GM18511 (cell line): ENCODE results near the gene MYH9.

Source experiments
- ATAC-seq: cut with Tn5 transposase; IDR thresholded peaks from one replicate; pipeline ENCODE4 v1.9.1; 2021; ENCODE audit warnings: mild to moderate bottlenecking, moderate library complexity; ENCODE audit not compliant: unreplicated experiment

MYH9 gene

DNA sequence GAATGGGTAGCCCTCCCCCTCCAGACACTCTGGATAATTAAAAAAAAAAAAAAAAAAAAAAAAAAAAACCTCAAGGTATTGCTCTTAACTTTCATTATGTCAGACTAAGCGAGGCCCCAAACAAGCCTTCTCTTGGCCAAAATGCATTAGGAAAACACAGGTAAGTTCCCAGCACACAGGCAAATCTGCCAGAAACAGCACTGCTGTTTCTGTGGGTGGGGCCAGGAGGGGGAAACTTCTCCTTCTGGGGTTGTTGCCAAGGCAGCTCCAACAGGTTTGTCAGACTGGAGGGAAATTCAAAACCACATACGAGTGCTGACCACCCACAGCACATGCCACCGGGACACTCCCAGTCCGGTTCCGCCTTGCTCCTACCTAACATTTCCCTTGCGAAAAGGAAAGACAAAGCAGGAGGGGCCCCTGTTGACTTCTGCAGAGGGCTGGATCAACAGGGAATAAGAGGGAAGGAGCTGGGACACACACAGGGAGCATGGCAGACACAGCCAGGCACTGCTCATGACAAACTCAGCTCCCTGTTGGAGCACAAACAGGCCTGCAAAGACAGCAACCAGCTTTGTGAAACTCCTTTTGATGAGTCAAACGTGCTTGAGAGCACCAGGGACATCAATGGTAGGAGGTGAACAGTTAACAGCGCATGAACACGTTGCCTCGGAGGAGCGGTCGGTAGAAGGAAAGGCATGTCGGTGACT is 55.0 kb downstream of the MYH9 start:
- ATAC-seq: no peak

DNA sequence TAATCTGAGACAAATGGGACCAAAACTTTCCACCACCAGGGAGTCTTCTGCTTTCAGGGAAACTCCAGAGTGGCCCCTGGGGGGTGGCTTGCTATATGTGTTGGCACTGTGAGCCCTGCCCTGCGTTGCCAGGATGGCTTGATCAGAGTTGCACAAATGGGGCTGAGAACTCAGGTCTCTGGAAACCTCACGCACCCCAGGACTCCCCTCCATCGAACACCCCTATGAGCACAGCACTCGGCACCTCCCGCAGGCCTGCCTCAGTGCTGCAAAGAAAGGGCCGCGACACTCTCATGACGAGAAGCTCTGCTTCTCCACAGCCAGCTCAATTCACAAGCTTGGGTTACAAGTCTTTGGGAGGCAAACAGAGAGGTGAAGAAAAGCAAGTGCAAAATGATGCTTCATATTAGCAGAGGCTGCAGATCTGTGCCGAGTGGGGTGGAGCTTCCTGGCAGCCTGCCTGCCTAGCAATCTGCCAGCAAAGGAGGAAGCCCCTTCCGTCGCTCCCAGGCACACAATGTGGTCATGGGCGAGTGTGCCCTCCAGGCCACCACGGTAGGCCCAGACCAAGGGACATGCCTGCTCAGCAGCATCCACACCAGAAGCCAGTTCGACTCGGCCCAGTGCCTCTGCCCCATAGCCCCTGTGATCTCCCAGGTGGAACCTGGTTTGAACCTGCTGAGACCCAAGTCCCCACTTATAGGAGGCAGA is 55.7 kb downstream of the MYH9 start:
- ATAC-seq: no peak

DNA sequence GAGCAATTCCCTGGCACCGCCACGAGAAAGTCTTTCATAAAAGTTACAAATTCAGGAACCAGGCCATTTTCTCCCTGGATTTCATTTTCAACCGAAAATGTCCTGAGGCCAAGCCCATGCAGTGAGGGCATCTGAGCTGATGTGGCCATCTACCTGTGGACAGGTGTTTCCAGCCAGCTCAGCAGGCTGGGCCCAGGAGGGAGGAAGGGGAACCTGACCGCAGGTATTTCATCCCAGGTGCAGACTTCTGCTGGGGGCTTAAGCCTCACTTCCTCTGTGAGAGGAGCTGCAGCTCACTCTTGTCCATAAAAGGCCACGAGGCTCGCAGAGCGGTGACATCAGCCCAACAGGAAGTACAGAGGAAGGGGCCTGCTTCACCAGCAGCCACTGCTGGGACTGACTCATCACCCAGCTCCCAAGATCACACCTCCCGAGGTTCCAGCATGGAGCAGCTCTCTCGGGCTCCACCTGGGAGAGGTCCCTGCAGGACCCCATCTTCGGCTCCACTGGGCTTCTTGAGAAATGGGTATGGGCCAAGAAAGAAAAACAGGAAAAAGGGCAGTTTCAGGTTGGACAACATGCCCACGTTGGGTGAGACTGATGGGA is 56.4 kb downstream of the MYH9 start:
- peak; percentile 60 for ATAC-seq

DNA sequence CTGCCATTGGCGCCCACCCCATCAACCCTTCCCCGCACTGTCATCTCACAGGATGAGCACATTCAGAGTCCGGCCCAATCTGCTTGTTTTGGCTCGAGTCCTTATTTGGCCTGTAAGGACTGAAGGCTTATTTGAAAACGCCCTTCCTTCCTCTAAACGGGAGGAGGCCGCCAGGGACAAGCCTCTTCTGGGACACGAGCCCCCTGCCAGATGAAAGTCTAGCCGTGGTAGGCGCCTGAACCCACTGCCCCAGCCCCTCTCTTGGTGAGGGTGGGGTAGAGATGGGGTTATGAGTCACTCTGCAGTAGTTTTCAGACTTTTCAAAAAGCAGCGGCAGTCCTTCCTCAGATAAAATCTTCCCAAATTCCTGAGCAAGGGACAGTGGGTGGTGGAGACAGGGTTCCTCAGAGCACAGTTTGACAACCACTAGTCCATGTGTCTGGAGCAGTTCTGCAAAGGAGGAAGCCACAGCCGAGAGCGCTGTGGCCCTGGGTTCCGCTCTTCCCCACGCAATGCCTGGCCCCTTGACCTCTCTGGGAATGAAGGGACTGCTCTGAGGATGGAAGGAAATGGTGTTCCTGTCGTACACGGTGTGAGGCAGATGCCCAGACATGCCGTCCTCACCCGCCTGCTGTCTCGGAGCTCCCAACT is 57.0 kb downstream of the MYH9 start:
- ATAC-seq: no peak

DNA sequence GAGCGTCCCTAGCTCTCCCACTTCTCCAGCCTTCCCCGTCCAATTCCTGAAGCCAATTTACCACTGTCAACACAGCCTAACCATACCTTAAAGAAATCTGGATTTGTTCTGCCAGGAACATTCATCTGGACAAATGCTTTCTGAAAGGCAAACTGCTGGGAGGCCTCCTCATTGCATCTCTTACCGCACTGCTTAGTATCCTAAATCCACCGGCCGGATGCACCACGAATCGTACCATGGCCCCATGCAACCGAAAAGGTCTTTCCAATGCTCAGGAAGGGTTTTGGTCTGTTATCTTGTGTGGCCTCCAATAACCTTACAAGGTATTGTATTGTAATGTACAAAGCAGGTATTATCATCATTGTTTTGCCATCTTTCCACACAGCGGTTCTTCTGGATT is 57.6 kb downstream of the MYH9 start:
- no peak for ATAC-seq

DNA sequence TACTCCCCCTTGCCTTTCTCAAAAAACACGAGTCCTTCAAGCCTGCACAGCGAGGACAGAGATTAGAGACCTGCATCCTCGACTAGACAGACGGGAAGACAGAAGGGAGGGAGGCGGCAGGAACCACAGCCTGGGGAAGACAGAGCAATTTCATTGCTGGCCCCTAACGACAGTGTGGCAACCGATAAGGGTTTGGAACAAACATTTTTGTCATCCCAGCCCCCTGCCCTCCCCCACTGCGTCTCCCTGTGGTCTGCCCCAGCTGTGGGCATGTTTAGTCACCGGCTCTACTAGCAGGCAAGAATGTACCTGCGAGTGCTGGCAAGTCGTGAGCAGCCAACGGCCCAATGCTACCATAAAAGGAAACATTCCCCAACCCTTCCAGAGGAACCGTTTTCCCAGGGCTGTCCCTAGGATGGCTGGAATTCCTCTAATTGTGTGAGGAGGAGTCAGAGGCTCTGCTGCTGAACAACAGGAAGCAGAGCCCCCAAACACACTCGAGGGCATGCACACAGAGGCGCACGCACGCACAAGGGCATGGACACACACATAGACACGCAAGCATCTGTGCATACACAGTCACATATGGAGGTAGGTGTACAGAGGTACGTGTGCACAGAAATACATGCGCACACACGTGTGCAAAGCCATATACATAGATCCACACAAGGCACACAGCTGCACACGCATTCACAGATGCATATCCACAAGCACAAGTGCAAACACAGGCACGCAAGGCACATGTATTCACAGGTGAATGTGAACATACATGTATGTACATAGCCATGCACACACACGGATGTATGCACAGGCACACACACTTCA is 58.3 kb downstream of the MYH9 start:
- no peak for ATAC-seq

DNA sequence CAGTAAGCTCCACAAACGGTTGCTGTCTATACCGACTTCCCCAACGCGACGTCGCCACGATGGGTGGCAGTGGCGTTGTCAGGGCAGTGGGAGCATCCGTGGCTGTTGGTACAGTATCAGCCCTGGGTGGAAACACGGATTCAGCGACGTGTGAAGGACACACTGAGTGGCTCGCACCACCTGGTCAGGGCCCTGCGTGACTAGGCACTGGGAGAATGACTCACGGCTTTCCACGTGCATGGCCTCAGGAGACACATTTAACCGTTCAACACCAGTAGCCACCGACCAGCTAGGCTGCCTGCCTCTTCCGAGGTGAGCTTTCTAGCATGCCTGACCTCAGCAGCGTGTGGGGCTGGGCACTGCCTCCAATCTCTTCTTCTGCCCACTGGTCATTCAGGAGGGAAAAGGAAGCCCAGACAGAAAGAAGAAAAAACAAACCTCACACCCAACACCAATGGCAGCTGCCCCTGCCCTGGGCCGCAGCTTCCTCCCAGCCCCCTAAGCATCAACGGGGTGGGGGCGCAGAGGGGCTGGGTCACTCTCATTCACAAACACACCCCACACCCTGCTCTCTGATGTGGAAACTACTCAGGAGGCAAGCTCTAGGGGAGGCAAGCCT is 59.0 kb downstream of the MYH9 start:
- ATAC-seq: peak; percentile 53

DNA sequence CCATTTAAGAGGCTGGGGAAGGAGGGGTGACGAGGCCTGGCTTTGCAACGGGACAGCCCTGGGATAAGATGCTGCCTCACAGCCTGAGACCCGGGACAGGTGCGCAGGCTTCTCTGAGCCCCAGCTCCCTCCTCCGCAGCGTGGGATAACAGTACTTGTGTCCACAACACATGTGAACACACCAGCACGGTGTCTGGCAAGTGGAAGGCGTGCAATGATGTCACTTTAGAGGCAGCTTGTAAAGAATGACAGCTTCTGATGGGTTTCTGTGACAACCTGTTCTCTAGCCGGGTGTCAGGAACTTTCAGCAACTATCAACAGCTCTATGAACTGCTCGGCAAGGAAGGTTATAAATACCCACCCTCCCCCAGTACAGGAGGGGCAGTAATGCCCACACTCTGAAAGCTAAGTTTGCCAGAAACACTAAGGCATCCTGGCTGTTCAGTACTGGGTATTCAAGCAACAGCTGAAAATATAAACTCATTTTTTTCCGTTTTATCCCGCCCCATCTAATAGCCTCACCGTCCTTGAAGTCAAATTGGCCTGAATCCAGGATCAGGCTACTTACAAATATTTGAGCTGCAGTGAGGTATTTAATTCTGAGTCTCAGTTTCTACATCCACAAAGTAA is 59.7 kb downstream of the MYH9 start:
- no peak for ATAC-seq

DNA sequence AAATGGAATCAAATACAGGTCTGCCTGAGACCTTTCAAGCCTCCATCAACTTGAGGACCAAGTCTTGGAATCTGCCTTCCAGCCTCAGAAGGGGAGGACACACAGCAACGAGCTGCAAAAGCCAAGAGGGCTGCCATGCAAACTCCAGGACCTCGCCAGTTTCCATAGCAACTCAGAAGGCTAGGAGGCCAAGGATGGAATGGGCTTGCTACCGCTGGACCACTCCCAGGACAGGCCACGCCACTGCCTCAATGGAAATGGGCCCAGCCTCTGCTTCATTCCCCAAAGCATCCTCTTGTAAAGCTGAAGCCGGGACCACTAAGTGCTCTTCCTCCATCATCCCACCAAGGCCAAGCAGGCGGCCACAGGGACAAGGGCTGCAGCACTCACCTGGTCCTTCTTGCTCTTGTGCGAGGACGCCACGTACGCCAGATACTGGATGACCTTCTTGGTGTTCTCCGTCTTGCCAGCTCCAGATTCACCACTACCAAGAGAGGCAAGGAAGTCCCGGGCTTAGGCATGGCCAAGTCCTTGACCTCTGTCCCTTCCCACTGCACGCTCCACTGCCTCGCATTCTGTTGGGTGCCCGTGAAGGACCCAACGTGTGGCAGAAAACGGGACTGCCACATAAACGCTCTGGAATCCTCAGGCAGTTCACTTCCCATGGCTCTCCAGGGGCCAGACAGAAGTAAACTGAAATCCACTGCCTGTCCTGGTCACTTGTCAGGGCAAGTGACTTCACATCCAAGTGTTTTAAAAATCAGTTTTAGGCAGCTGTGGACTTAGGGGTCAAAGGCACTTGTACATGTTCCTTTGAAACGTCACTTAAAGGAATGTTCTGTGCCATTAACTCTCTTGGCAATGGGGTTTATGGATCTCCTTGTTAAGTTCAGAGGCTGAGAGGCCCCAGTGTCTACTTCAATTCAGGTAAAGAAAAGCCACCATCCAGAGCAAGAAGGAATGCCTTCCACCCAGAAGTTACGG is 61.3 kb downstream of the MYH9 start:
- ATAC-seq: no peak

DNA sequence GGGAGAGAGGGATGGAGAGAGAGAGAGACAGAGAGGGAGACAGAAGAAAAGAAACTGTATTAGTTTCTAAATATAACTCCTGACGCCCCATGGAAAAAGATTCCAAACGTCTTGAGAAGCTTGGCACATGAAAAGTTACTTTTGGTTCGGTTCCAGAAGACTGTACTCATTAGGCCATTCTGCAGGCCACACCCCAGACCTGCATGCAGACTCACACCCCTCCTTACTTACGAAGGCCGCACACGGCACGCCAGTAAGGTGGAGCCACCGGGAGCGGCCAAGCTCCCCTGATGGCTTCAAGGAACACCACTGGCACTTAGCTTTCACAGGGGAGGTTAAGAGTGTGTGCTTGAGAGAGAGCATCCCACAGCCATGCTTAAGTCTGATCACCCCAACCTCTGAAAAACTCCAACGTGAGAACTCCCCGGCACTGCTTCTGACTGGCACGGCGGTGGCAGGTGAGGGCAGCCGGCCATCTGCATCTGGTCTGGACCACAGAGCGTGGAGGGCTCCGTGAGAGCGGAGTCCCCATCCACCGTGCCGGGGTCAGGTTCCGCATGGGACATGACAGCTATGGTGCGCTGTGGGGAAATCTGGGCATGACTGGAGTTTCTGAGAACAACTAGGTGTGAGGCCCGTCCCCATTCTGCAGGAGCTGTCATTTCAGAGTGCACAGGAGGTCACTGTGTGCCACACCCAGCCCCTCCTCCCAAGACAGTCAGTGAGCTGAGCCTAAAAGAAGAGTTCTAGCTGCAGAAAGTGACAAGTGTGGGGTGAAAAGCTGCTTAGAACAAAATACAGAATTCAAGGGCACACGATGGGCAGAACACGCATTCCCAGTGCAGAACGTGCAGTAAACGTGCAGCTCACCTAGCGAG is 62.4 kb downstream of the MYH9 start:
- no peak for ATAC-seq

DNA sequence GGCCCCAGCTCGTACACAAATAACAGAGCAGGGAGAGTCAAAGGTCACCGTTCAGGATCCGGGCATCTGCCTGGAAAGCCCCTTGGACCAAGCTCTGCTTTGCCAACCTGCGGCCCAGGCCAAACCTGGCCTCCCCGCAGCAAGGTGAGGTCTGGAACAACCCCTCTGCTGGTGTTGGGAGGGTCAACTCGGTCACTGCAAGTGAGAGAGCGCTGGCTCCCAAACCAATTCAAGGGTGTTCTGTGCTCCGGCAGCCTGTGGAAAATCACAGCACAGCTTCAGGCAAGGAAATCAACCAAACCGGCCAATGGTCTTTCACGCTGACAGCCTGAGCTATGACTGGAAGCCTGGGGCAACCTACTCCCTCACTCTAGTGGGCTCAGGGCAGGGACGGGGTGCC is 63.4 kb downstream of the MYH9 start:
- no peak for ATAC-seq

DNA sequence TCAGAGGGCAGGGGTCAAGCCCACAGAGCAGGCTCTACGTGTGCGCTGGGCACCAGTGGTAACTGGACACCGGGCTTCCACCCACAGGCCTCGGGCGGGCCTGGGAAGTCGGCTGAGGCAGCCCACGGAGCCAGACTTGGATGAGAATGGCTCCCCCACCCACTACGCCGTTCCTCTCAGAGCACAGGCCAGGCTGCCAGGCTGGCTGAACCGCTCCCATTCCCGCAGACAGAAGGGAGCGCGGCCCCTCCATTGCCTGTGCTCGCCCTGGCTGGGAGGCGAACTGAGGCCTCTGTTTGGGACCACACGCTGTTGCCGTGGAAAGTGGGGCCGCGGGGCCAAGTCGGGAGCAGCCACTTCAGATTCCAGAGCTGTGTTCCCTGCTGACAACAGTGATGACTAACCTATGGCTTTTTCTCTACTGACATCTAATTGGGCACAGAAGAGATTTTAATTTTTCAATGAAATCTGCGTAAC is 63.9 kb downstream of the MYH9 start:
- no peak for ATAC-seq

DNA sequence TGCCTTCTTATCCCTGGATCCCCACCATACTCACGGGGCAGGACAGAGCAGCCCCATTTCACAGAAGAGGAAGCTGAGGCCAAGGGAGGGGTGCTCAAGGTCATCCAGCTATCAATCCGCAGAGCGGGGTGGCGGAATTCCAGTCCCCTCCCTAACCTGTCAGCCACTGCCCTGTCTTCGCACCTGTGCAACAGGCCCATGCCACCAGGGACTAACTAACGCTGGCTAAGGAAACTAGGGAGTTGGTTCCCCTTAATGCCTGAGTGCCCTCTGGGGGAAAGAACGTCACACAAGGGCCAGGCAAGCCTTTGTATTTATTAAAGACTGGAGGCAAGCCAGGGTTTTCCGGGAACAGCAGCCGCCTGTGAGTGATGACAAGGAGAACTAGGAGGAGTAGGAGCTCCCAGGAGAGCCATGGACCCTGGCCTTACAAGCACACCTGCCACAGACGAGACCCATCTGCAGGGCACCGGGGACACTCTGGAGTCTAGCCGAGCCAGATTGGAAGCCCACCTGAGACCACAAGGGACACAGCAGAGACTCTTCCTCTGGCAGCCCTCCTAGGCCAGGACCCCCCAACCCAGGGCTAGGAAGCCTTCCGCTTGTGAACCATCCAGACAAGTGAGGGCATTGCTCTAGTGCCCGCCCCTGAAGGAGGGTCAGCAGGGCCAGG is 64.4 kb downstream of the MYH9 start:
- ATAC-seq: no peak

DNA sequence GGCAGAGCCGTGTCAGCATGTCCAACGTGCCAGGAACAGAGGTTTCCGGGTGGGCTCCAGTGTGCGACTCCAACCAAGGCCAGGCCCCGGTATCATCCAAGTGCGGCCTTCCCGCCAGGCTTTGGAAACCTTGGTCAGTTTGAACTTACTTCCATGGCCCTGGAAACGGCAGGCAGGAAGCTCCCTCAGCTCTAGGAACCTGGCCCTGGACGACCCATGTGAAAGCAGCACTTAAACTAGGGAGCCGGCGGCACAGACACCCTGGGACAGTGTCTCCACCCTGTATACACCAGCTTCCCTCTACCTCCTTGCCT is 65.2 kb downstream of the MYH9 start:
- ATAC-seq: no peak

DNA sequence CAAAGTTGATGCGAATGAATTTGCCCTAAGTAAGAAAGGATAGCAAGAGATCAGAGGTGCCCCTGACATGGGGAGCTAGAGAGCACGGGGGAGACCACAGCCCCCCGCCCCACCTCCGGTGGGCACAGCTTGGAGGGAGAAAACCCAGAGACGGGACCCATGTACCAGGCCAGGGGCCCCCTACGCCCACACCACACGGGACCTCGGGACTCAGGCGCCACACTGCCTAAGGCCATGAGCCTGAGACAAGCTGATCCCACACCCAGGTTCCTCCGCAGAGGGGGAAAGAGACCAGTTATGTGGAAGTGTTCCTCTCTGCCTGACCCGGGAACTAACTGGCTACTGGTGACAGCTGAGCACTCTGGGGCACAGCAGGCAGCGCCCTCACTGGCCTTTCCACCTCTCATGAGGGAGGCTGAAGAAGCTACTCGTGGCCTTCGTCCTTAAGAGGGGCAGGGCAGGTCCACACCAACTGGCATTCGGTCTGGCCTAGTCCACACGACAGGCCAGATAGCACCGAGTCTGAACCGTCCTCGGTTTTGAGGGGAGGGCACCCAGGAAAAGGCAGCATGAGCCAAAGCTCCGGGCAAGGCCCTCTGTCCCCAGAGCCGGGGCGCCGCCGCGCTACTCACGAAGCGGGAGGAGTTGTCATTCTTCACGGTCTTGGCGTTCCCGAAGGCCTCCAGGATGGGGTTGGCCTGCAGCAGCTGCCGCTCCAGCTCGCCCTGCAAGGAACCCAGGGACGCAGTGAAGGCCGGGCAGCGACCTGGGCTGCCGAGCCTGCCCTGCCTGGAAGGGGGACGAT is 65.8 kb downstream of the MYH9 start:
- no peak for ATAC-seq

DNA sequence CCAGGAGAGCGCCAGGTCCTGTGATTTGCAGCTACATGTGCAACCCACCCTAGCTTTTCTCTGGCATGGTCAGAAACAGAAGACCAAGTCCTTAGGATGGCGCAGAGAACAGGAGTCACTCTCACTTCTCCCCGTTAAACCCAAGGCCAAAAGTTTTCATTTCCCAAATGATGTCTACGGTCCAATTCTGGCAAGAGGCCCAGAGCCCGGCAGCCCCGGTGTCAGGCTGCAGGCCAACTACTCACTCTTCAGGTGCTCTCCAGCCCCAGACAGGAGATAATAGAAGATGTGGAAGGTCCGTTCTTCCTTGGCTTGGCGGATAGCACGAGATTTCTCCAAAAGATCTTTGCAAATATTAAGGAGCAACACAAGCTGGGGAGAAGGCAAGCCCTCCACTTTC is 67.2 kb downstream of the MYH9 start:
- ATAC-seq: no peak
